ENCODE data around the gene SPRTN.
A peak's percentile ranks its signal among the peaks of the same experiment; 100 is the strongest.
"Not testable (repeated sequence)": the region's sequence is repeated elsewhere in the genome, so short reads cannot be mapped to it uniquely, and the experiment has no call there.

The SPRTN gene

DNA sequence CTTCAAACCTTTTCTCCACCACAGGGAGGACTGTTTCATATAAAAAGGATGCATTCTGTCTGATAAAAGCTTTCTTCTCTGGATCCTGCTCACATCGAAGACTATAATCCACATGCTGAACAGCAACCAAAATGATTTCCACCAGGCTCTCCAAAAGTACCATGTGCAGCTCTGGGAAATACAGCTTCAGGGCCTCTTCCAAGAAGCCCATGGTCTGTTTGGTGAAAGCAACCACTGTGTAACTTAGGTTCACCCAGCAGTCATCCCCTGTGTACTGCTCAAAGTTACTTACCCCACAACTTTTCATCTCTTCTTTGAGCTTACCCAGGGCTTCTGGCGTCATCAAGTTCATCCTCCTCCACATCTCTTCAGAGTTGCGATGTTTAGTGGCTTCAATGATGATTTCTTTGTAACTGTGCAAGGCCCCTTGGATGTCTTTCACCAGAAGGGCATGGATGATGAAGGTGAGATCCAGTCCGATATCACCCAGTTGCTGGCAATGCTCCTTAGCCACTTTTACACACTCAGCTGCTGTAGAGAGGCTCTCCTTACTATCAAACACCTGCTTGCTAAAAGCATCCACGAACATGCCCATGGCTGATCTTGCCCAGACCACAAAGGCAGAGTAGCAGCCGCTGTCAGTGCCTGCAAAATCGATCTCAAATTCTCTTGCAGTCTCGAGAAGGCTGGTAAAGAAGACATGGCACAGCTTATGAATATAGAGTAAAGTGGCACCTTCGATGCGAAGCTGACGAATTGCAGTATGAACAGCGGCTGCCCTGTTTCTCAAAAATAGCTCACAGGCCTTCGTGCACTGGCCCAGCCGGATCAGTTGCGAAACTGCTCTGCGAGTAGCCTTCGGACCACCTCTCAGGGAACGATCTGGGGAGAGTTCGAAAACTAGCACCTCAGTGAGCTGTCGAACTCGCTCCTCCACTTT, 2.2 kb upstream of the SPRTN start:
- DNase-seq (ENCODE audit: low read depth in 3 of 3) = no peak

DNA sequence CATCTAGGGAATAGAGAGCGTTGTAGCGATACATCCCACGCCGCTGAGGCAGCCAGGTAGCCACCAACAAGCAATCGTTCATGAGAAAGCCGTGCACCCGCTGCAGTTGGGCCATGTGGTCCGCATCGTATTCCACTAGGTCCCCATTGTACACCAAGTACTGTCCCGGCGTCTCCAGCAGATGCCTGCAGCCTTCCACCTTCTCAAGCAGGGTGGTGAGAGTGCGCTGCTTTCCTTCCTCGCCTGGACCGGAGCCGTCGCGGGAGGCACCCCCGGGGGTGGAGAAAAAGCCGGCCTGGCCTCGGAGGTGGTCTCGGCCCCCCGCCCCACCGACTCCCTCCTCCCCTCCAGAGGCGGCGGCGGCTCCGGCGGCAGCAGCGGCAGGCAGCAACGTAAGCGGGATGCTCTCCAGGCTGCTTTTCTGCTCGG, 1.0 kb upstream of the SPRTN start:
- DNase-seq (ENCODE audit: low read depth in 3 of 3) = no peak

DNA sequence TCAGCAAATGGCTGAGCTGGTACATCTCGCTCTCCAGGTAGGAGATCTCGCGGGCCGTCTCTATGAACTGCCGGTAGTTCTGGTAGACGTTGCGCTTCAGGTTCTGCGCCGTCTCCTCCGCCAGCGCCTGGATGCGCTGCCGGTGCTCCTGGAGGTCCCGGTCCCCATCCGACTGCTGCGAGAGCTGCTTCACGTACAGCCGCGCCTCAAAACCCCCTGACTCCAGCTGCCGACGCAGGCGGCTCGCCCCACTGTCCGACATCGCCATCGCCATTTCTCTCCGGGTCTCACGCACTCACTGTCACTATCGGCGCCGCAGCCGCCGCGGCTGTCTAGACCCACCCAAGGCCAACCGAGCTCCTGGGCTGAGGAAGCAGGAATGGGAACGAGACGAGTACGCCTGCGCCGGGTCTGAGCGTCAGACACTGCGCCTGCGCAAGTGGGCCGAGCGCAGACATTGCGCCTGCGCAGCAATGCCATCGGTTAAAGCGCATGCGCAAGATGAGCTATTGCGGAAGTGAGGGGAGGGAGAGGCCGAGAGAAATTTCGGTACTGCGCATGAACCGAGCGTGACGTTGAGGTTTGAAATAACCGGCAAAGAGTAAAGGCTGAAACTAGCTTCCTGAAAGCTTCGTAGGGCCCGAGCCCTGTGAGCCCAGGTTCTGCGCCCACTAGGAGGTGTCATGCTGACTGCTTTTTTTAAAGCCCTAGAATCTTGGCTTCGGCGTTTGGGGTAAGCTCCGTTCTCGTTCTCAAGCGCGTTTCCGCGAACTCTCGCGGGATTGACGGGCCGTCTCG, 422 bp upstream of the SPRTN start, which contains the start of gene EXOC8:
EXOC8 (minus strand) TSS at position 381 of the 798 bp plus-strand sequence; CDS start at position 274, 107 bp downstream.
- DNase-seq (ENCODE audit: low read depth in 3 of 3) = peak; percentile 94 to 98 (median 96)

DNA sequence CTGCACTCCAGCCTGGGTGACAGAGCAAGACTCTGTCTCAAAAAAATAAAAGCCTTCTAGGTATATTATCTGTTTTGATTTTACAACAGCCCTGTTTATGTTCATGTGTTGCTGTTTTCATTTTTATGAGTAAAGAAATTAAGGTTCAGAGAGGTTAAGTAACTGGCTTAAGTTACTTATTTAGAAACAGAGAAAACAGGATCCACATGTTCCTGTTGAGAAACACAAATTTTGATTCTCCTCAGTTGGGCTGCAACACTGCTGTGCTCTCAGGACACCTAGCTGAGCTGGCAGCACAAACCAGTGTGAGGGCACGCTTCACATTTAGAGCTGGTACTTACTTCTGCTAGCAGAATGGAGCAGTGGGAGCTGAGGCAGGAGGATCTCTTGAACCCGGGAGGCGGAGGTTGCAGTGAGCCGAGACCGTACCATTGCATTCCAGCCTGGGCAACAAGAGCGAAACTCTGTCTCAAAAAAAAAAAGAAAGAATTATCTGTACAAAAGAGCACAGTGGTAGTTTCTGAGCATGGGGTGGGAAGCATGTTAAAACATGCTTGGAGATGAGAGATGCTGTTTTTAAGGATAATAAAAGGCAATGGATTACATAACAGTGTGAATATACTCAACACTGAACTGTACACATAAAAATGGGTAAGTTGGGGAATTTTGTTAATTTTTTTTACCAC, 2.4 kb downstream of the SPRTN start:
- DNase-seq (ENCODE audit: low read depth in 3 of 3) = no peak

DNA sequence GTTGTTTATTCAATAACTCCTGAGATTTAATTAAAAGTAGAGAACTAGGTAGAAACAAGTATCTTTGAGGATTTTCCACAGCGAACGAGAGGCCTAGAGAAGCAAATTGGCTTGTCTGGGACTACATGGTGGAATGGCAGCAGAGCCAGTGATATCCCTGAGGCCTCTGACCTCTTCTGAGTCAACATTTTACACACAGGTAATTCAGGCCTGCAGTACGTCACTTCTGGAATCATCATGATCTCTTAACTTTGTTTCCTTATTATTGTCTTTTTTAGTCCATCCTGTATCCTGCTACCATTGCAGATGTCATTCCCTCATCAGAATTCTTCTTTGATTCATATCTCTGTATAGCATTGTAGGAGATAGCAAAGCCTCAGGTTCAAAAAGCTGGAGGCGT, 9.9 kb downstream of the SPRTN start:
- DNase-seq (ENCODE audit: low read depth in 3 of 3) = no peak

DNA sequence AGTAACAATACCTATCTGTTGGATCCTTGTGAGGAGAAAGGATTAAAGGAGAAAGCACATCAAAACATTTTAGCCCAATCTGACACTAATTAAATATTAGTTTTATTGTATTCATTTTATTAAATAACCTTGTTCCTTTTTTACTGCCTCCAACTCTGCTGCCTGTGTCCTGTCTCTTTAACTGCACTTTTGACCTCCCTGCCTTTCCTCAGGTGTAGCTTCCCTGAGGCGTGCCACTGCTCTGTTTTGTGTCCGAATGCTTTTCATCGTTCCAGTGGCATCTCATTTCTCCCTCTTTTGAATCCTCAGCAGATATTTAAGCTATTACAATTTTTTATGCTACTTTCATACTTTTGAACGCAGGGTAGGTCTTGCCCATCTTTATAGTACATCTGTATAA, 10.3 kb downstream of the SPRTN start:
- DNase-seq (ENCODE audit: low read depth in 3 of 3) = no peak

DNA sequence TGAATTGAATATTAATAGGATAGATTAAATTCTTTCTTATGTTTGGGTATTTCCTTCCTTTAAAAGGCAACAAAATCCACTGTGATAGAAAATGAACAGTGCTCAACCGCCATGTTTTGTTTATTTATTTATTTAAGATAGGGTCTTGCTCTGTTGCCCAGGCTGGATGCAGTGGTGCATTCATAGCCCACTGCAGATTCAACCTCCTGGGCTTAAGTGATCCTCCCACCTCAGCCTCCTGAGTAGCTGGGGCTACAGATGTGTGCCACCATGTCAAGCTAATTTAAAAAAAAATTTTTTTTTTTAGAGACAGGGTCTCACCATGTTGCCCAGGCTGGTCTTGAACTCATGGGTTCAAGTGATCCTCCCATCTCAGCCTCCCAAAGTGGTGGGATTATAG, 10.8 kb downstream of the SPRTN start:
- DNase-seq (ENCODE audit: low read depth in 3 of 3) = not testable (repeated sequence)

DNA sequence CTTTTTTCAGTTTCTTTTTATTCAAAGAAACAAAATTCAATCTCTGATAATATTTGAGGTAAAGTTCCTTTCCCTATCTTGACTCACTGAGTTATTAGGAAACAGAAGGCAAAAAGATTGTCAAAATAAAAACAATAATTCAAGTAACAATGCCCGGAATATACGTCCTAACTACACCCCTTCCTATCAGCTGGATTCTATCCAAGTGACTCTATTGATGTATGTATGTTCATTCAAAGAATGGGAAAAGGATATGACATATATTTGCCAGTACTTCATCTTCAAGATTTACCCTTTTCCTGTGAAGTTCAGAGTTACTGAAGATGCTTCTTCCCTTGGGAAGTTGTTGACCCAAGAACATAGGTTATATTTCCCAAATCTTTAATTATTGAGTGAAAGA, 13.7 kb downstream of the SPRTN start:
- no peak for DNase-seq (ENCODE audit: low read depth in 3 of 3)

DNA sequence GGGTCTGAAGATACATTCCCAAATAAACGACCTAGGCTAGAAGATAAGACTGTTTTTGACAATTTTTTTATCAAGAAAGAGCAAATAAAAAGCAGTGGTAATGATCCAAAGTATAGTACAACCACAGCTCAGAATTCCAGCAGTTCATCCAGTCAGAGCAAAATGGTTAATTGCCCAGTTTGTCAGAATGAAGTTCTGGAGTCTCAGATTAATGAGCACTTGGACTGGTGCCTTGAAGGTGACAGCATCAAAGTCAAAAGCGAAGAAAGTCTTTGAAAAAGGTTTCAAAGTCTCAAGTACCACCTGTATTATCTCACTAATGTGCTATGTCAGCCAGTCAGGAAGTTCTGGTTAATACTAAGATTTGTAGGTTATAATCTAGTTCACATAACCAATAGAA, 15.0 kb downstream of the SPRTN start:
- no peak for DNase-seq (ENCODE audit: low read depth in 3 of 3)

DNA sequence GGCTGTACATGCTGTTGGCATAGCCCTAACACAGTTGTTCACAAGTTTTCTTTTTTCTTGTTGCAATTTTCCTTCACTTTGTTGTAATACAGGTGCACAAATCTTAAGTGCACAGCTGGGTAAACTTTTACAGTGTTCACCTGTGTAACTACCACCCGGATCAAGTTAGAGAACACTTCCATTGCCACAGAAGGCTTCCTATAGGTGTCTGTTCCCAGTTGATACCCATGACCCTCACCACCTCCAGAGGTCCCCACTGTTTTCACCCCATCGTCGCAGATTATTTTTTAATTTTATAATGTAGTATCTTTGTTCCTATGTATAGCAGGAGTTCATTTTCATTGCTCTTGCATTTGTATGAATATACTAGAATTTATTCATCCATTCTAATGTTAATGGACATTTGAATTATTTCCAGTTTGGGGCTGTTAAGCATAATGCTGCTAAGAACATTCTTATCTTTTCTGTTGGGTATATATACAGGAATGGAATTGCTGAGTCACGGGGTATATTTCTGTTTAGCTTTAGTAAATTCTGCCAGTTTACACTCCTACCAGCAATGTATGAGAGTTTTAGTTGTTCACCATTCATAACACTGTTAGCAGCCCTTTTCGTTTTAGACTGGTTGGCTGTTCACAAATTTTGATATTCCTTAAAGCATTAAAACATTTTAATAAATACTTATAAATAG, 16.4 kb downstream of the SPRTN start:
- no peak for DNase-seq (ENCODE audit: low read depth in 3 of 3)

DNA sequence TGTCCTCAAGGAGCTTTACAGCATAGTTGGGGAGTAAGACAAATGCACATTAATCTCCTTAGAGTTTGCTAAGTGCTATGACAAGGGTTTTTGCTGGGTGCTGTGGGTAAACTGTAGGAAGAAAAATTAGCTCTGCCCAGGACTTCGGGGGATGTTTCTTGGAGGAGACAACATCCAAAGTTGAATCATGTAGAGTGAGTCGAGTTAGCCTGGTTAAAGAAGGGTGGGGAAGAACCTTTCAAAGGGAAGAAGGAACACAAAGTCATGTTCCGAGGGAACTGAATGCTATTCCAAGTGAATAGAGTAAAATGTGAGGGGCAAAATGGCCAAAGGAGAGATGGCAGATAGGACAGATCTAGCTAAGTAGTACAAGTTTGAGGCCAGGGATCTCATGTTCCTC, 17.1 kb downstream of the SPRTN start:
- no peak for DNase-seq (ENCODE audit: low read depth in 3 of 3)

DNA sequence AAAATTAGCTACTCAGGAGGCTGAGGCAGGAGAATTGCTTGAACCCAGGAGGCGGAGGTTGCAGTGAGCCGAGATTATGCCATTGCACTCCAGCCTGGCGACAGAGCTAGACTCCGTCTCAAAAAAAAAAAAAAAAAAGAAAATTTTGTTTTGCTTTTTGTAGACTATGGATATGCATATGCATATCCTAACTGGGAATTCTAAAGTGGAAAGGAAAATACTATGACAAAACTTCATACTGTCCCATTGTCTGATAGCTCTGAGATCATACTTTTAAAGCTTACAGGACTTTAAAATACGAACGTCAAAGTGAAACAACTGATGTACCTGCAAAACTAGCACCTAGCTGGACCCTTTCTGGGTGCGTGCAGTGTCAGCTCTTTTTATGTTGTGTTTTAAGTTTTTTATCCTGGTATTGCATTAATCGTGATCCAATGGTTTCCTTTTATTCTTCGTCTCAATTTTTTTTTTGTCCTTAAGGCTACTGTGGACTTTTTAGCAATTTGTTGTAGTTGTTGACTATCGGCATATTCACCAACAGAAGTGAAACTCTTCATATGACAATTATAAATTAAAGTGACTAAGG, 19.2 kb downstream of the SPRTN start:
- DNase-seq (ENCODE audit: low read depth in 3 of 3) = no peak

DNA sequence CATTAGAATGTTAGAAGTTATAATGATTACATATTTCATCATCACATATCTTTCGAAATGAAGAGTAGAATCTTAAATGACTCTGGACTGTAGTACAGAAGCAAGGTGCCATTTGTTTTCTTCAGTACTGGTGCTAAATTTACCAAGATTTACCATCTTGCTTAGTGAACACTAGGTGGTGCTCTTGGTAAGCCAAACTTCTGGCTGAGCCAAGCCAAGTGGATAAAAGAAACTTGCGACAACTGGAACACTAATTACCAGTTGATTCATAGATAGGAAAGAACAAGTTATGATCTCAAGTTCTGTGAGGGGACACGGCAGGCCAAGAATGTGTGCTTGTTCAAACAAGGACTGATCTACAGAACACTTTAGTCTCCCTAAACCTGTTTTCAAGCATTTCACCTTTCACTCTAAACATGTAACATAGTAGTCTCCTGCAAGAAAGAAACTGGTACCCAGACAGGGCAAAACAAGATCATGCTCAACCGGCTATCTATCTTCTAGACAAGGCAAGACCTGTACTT, 19.8 kb downstream of the SPRTN start:
- DNase-seq (ENCODE audit: low read depth in 3 of 3) = no peak

DNA sequence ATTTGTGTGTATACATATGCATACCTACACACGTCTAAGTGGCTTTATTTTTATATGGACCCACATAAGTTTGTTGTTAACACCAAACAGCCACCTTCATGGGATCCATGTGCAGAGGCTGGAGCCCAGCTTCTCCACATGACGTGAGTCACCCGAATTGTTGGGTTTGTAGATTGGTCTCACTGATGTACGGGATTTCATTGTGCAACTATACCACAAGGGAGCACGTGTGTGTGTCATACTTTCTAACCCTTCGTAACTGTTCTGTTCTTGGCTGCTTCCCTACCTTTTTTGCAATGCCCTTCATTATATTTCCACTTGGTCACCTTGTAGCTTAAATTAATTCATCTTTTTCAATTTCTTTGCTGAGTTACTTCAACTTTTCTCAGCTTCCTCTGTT, 21.0 kb downstream of the SPRTN start:
- no peak for DNase-seq (ENCODE audit: low read depth in 3 of 3)

DNA sequence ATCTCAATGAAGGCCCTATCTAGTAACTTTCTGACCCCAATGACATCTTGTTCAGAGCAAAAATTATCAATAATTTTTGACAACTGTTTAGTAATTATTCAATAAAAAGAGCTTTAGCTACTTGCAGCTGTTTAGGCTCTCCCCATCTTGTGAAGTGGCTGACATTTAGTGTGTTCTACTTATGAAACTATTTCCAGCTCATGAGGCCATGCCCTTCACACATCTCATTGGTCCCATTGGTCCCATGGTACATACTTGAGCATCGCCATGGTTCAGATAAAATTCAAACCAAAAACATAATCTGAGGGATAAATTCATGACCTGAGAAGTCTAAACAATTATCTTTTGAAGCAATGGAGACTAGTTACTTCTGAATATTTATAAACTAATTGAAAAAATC, 24.2 kb downstream of the SPRTN start:
- no peak for DNase-seq (ENCODE audit: low read depth in 3 of 3)

DNA sequence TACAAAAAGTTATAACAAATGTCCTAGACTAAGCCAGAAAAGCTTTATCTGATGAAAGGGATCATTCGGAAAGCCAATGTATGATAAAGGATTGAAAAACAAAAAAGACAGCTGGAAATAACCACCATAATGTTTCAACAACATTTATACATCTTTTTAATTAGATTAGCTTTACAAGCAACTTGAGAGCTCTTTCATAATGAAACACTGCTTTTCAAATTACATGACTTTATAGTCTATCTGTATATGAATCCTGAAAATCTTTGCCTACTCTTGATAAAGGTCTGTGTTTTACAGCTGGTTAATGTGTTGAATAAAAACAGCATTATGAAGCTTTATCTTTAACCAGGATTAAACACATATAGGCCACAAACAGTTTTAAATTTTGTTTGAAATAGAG, 25.5 kb downstream of the SPRTN start:
- DNase-seq (ENCODE audit: low read depth in 3 of 3) = no peak

DNA sequence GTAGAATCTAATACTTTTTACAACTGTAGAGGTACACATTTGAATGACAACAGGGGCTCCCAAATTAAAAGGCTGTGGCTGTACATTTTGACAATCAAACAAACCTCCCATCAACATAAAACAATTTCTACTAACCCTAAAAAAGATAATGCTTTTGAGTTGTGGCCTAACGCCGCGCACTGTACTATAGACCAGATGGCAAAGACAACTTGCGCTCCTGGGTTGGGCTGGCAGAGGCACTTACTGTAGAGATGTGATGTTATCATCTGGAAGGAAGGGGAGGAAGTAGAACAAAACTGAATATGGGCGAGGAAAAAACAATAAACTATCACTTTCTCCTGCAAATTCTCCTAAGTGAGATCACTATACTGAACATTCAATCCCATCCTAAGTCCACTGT, 26.1 kb downstream of the SPRTN start:
- no peak for DNase-seq (ENCODE audit: low read depth in 3 of 3)

DNA sequence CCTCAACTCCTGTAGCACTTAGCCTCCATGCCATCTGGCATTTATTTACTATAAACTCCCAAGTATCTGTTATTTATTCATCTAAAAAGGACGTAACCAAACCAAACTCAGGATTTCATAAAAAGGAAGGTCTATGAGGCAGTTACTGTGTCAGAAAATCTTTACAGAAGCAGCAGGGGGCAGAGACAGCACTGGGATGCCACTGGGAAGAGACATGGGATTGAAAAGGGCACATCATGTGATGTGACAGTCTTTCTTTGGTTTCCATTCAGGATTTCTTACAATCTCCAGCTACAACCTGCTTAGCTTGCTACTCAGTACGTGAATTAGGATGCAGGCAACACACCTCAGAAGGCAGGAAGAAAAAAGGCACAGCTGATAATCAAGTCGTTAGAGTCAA, 31.2 kb downstream of the SPRTN start:
- DNase-seq (ENCODE audit: low read depth in 3 of 3) = no peak

DNA sequence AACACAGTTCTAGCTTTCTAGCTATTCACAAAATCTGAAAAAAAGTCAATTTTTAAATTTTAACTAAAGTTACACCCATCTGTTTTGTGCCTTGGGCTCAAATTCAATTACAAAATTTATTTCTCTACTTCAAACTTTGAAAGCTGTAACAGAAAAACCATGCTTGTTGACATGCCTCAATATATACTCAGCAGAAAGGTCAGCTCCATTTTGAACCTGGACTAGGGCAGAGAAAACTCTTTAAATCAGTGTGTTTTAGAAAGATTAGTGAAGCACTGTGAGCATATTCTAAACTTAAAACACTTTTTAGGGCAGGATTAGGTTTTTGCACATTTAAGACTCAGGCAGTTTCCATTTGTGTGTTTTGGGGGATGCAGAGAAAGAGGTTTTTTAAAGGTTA, 34.4 kb downstream of the SPRTN start:
- DNase-seq (ENCODE audit: low read depth in 3 of 3) = no peak

DNA sequence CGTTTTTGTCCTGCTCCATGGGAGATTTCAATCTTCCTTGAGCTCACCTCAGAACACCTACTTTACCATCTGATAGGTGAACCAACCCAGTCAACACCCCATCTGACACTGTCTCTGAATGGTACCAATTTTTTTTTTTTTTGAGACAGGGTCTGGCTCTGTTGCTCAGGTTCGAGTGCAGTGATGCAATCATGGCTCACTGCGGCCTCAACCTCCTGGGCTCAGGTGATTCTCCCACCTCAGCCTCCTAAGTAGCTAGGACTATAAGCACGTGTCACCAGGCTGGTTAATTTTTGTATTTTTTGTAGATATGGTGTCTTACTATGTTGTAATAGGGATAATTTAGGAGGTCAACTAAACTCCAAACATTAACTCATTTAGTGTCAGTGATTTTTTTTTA, 36.3 kb downstream of the SPRTN start:
- no peak for DNase-seq (ENCODE audit: low read depth in 3 of 3)

DNA sequence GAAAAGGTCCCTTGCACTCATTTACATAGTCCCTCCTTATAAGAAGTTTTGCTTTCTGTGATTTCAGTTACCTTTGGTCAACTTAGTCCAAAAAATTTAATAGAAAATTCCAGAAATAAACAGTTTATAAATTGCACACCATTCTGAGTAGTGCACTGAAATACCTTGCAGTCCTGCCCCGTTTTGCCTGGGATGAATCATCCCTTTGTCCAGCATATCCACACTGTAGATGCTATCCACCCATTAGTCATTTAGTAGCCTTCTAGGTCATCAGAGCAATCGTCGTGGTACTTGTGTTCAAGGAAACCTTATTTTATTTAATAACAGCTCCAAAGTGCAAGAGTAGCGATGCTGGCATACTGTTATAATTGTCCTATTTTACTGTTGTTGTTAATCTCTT, 38.0 kb downstream of the SPRTN start:
- no peak for DNase-seq (ENCODE audit: low read depth in 3 of 3)

All from stimulated activated CD4-positive, alpha-beta T cell treated with anti-CD3 and anti-CD28 coated beads, TNF-alpha, amount 100 ng/mL, for 24 hours (primary cell).